ENCODE data around the gene PSORS1C1. TPM values are rescaled to one million over a fixed set of nuclear protein-coding genes. Genes with fewer than 3 reads are reported as not detected.
"Not testable (repeated sequence)": the region's sequence is repeated elsewhere in the genome, so short reads cannot be mapped to it uniquely, and the experiment has no call there.

The PSORS1C1 gene
- total RNA-seq, 1 experiment from 2014 or later: 0.48 TPM

DNA sequence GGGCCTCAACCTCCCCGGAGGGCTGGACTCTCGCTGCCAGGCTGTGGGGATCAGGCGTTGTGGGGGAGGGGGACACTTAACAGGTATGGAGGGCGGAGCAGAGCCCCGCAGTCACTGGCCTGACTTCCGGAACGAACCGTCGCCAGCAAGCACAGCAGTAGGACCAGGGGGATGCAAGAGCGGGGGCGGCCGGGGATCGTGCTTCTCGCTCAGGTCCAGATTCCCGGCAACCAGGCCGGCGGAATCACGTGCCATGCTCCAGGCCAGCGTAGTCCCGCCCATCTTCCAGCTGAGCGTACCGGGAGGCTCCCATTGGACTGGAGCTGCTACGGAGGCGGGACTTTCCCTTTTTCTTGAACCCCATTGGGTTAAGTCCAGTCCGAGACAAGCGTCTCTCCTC lies 65.9 kb downstream of the PSORS1C1 start:
- Mint-ChIP-seq H3K4me1 (peaks cover 36 to 45% of the 10 kb centered on the region in 2 experiments), H3K4me3 (no peak overlapping the region), H3K36me3 (ENCODE audit: insufficient read depth in 1 of 3, low read depth in 3 of 3) (peaks cover 0 to 6% (median 4%) of the 10 kb centered on the region in 3 experiments; a peak in 4 of 7 replicates), H3K27me3 (ENCODE audit: low read depth) (0 out of 2 replicates have a peak, but pooled peaks cover 1% of the 10 kb centered on the region), H3K27ac (no peak overlapping the region), H3K9me3 (no peaks in the 10 kb centered on the region)
- Histone ChIP-seq H3K79me1 (ENCODE audit: insufficient read depth, low read depth, low read length, poor library complexity, severe bottlenecking) (no peaks in the 10 kb centered on the region), H2AK5ac (ENCODE audit: insufficient read length, low read length) (no peak overlapping the region), H3K23ac (ENCODE audit: insufficient read length, low read depth, low read length) (no peak overlapping the region), H3K14ac (ENCODE audit: insufficient read depth, low read length) (no peak overlapping the region), H3K9ac (ENCODE audit: extremely low read depth, insufficient read length, low read length) (no peak overlapping the region), H3K9me3 (ENCODE audit: control insufficient read depth, low read depth, low read length) (no peaks in the 10 kb centered on the region), H2BK15ac (ENCODE audit: low read depth, low read length) (no peak overlapping the region), H2BK120ac (ENCODE audit: low read depth, low read length, poor library complexity, severe bottlenecking) (no peak overlapping the region), H3K79me2 (ENCODE audit: insufficient read depth, low read length) (no peaks in the 10 kb centered on the region; the same call in 1 of the 2 replicates), H3K27me3 (ENCODE audit: insufficient read depth, low read length) (no peaks in the 10 kb centered on the region), H2BK5ac (ENCODE audit: insufficient read length, low read length) (no peak overlapping the region), H3K4ac (ENCODE audit: low read depth, low read length) (no peak overlapping the region), H2BK20ac (ENCODE audit: low read depth, low read length, poor library complexity, severe bottlenecking) (no peak overlapping the region), H3T11ph (ENCODE audit: low read length) (no peak overlapping the region), H3K23me2 (ENCODE audit: insufficient read length, low read depth, low read length, poor library complexity, severe bottlenecking) (no peaks in the 10 kb centered on the region), H4K91ac (ENCODE audit: insufficient read length, low read depth, low read length) (no peak overlapping the region), H2AFZ (ENCODE audit: low read length) (no peak overlapping the region), H3K27ac (ENCODE audit: insufficient read length, low read depth, low read length) (no peak overlapping the region), H3K4me1 (ENCODE audit: insufficient read depth, low read length) (peaks cover 2% of the 10 kb centered on the region; the same call in 1 of the 2 replicates), H4K20me1 (ENCODE audit: control insufficient read depth, insufficient read depth, insufficient read length) (no peaks in the 10 kb centered on the region), H3K56ac (ENCODE audit: insufficient read length, low read depth, low read length) (no peak overlapping the region), H2BK12ac (ENCODE audit: insufficient read length, low read depth, low read length) (no peak overlapping the region), H4K8ac (replicated peaks; ENCODE audit: insufficient read length, low read depth, low read length) (no peak overlapping the region), H4K5ac (ENCODE audit: insufficient read length, low read depth, low read length) (no peak overlapping the region), H3K4me2 (ENCODE audit: insufficient read depth, insufficient read length, low read length) (no peak overlapping the region), H3K18ac (ENCODE audit: insufficient read length, low read depth, low read length) (no peak overlapping the region)
- TF ChIP-seq, protein P1, sequence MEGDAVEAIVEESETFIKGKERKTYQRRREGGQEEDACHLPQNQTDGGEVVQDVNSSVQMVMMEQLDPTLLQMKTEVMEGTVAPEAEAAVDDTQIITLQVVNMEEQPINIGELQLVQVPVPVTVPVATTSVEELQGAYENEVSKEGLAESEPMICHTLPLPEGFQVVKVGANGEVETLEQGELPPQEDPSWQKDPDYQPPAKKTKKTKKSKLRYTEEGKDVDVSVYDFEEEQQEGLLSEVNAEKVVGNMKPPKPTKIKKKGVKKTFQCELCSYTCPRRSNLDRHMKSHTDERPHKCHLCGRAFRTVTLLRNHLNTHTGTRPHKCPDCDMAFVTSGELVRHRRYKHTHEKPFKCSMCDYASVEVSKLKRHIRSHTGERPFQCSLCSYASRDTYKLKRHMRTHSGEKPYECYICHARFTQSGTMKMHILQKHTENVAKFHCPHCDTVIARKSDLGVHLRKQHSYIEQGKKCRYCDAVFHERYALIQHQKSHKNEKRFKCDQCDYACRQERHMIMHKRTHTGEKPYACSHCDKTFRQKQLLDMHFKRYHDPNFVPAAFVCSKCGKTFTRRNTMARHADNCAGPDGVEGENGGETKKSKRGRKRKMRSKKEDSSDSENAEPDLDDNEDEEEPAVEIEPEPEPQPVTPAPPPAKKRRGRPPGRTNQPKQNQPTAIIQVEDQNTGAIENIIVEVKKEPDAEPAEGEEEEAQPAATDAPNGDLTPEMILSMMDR (conservative IDR thresholded peaks at IDR 0.05): no peak
- DNase-seq: peak; percentile 86
- WGBS (ENCODE audit: extremely low coverage, insufficient read length, low lambda C conversion rate): no CpG with 5 or more reads among the region's 26 CpGs

DNA sequence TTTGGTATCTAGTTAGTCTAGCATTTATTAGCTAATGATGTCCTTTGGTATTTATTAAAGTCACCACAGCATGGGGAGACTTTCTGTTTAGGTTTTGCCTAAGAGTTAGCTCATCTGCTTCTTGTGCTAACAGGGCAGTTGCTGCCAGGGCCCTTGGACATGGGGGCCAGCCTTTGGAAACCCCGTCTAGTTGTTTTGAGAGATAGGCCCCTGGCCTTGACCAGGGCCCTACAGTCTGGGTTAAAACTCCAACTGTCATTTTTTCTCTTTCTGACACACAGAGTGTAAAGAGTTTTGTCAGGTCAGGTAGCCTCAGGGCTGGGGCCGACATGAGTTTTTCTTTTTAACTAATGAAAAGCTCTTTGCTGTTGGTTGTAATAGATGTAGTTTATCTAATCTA lies 68.7 kb downstream of the PSORS1C1 start:
- not testable (repeated sequence) for H3K18ac ChIP-seq (ENCODE audit: insufficient read length, low read depth, low read length); H3K79me1 ChIP-seq (ENCODE audit: insufficient read depth, low read depth, low read length, poor library complexity, severe bottlenecking); DNase-seq; H3K27me3 ChIP-seq (ENCODE audit: insufficient read depth, low read length); H2BK120ac ChIP-seq (ENCODE audit: low read depth, low read length, poor library complexity, severe bottlenecking); H2AFZ ChIP-seq (ENCODE audit: low read length); H3K4ac ChIP-seq (ENCODE audit: low read depth, low read length); H3K79me2 ChIP-seq (ENCODE audit: insufficient read depth, low read length); H3K36me3 Mint-ChIP-seq (ENCODE audit: insufficient read depth in 1 of 3, low read depth in 3 of 3); H3K56ac ChIP-seq (ENCODE audit: insufficient read length, low read depth, low read length); H3K4me2 ChIP-seq (ENCODE audit: insufficient read depth, insufficient read length, low read length); H3K4me3 Mint-ChIP-seq; H2BK12ac ChIP-seq (ENCODE audit: insufficient read length, low read depth, low read length); H3K27ac ChIP-seq (ENCODE audit: insufficient read length, low read depth, low read length); H2AK5ac ChIP-seq (ENCODE audit: insufficient read length, low read length); H3T11ph ChIP-seq (ENCODE audit: low read length); H2BK20ac ChIP-seq (ENCODE audit: low read depth, low read length, poor library complexity, severe bottlenecking); H3K14ac ChIP-seq (ENCODE audit: insufficient read depth, low read length); H3K23ac ChIP-seq (ENCODE audit: insufficient read length, low read depth, low read length); H3K23me2 ChIP-seq (ENCODE audit: insufficient read length, low read depth, low read length, poor library complexity, severe bottlenecking); H4K91ac ChIP-seq (ENCODE audit: insufficient read length, low read depth, low read length); H3K9ac ChIP-seq (ENCODE audit: extremely low read depth, insufficient read length, low read length); H3K27me3 Mint-ChIP-seq (ENCODE audit: low read depth); H3K9me3 ChIP-seq (ENCODE audit: control insufficient read depth, low read depth, low read length); H4K5ac ChIP-seq (ENCODE audit: insufficient read length, low read depth, low read length); H4K8ac ChIP-seq (replicated peaks; ENCODE audit: insufficient read length, low read depth, low read length); H3K4me1 ChIP-seq (ENCODE audit: insufficient read depth, low read length); H3K9me3 Mint-ChIP-seq; H4K20me1 ChIP-seq (ENCODE audit: control insufficient read depth, insufficient read depth, insufficient read length); H3K27ac Mint-ChIP-seq; H2BK5ac ChIP-seq (ENCODE audit: insufficient read length, low read length); H2BK15ac ChIP-seq (ENCODE audit: low read depth, low read length)
- peaks cover 29 to 44% of the 10 kb centered on the region in 2 experiments for H3K4me1 Mint-ChIP-seq
- WGBS (ENCODE audit: extremely low coverage, insufficient read length, low lambda C conversion rate): no CpG with 5 or more reads among the region's 2 CpGs
